Neural progenitor cell (in vitro differentiated cells): ENCODE measurements around the gene ABCG8.

ENCODE experiments used
- CTCF ChIP-seq: fragments of 200-600 bp; sonication (generic); IDR thresholded peaks from 2 replicates; pipeline ENCODE4 v1.5.1; 2017; ENCODE audit warnings: antibody characterized with exemption, mild to moderate bottlenecking
- EZH2 ChIP-seq: fragments of 200-600 bp; sonication (generic); IDR thresholded peaks from 2 replicates; pipeline ENCODE4 v1.6.1; 2017; ENCODE audit warnings: antibody characterized with exemption, mild to moderate bottlenecking, moderate library complexity
- EZH2phosphoT487 ChIP-seq: fragments of 200-600 bp; sonication (generic); IDR thresholded peaks from 2 replicates; pipeline ENCODE4 v1.6.1; 2017; ENCODE audit warnings: antibody characterized with exemption

DNA sequence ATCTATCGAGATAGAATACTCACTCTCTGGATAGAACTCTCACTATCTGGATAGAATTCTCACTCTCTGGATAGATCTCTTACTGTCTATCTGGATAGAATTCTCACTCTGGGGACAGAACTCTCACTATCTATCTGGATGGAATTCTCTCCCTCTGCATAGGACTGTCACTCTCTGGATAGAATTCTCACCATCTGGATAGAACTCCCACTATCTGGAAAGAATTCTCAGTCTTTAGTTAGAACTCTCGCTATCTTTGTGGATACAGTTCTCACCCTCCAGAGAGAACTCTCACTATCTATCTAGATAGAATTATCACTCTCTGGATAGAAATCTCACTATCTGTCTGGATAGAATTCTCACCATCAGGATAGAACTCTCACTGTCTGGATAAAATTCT, 16.5 kb downstream of the ABCG8 start:
- TF ChIP-seq CTCF (no peak), EZH2 (no peak), EZH2phosphoT487 (no peak)
